ENCODE measurements around the gene CADM2. TPM values are rescaled to one million over a fixed set of nuclear protein-coding genes. Genes with fewer than 3 reads are reported as not detected.

The CADM2 gene
- total RNA-seq, 1 donor from 2014 or later, result 4.3 TPM

GRCh38 chr3:85050821-85051220, 92.0 kb downstream of the CADM2 start:
- no peak for DNase-seq
- Histone ChIP-seq H3K4me3 (no peak overlapping the region), H3K27me3 (ENCODE audit: low read depth) (no peaks in the 10 kb centered on the region), H3K4me1 (no peaks in the 10 kb centered on the region), H3K36me3 (no peaks in the 10 kb centered on the region), H3K27ac (replicated peaks) (no peak overlapping the region), H3K9me3 (replicated peaks) (no peaks in the 10 kb centered on the region)
- no peak for TF ChIP-seq CTCF (IDR thresholded peaks at IDR 0.05; ENCODE audit: borderline replicate concordance)
- intact Hi-C loops (cut with micrococcal nuclease), result no loop called here

- no peak for TF ChIP-seq CTCF (IDR thresholded peaks at IDR 0.05; ENCODE audit: borderline replicate concordance)
- intact Hi-C loops (cut with micrococcal nuclease), result no loop called here
- no peak for DNase-seq
- no peaks in the 10 kb centered on the region for H3K36me3 ChIP-seq
- no peak overlapping the region for H3K27ac ChIP-seq (replicated peaks)
- no peak overlapping the region for H3K4me3 ChIP-seq
- no peaks in the 10 kb centered on the region for H3K9me3 ChIP-seq (replicated peaks)
- H3K4me1 ChIP-seq, result no peaks in the 10 kb centered on the region
- H3K27me3 ChIP-seq (ENCODE audit: low read depth), result no peaks in the 10 kb centered on the region
Measured at GRCh38 chr3:85051786-85052185, 93.0 kb downstream of the CADM2 start.

GRCh38 chr3:85053626-85054025, 94.8 kb downstream of the CADM2 start:
- no peaks in the 10 kb centered on the region for H3K36me3 ChIP-seq
- no peaks in the 10 kb centered on the region for H3K9me3 ChIP-seq (replicated peaks)
- no peak for DNase-seq
- intact Hi-C loops (cut with micrococcal nuclease), result no loop called here
- no peak overlapping the region for H3K27ac ChIP-seq (replicated peaks)
- no peak overlapping the region for H3K4me3 ChIP-seq
- TF ChIP-seq CTCF (IDR thresholded peaks at IDR 0.05; ENCODE audit: borderline replicate concordance), result no peak
- H3K27me3 ChIP-seq (ENCODE audit: low read depth), result no peaks in the 10 kb centered on the region
- H3K4me1 ChIP-seq, result no peaks in the 10 kb centered on the region

GRCh38 chr3:85054579-85054978, 95.8 kb downstream of the CADM2 start:
- Histone ChIP-seq H3K36me3 (no peaks in the 10 kb centered on the region), H3K4me1 (no peaks in the 10 kb centered on the region), H3K4me3 (no peak overlapping the region), H3K27ac (replicated peaks) (no peak overlapping the region), H3K27me3 (ENCODE audit: low read depth) (no peaks in the 10 kb centered on the region), H3K9me3 (replicated peaks) (no peaks in the 10 kb centered on the region)
- no peak for DNase-seq
- TF ChIP-seq CTCF (IDR thresholded peaks at IDR 0.05; ENCODE audit: borderline replicate concordance), result no peak
- intact Hi-C loops (cut with micrococcal nuclease), result no loop called here

- Histone ChIP-seq H3K27me3 (ENCODE audit: low read depth) (no peaks in the 10 kb centered on the region), H3K4me3 (no peak overlapping the region), H3K27ac (replicated peaks) (no peak overlapping the region), H3K4me1 (no peaks in the 10 kb centered on the region), H3K36me3 (no peaks in the 10 kb centered on the region), H3K9me3 (replicated peaks) (no peaks in the 10 kb centered on the region)
- no peak for DNase-seq
- no peak for TF ChIP-seq CTCF (IDR thresholded peaks at IDR 0.05; ENCODE audit: borderline replicate concordance)
- intact Hi-C loops (cut with micrococcal nuclease), result no loop called here
Measured at GRCh38 chr3:85068911-85069310, 110.1 kb downstream of the CADM2 start.

GRCh38 chr3:85074003-85074402, 115.2 kb downstream of the CADM2 start:
- H3K9me3 ChIP-seq (replicated peaks), result no peaks in the 10 kb centered on the region
- no peak overlapping the region for H3K27ac ChIP-seq (replicated peaks)
- H3K36me3 ChIP-seq, result no peaks in the 10 kb centered on the region
- intact Hi-C loops (cut with micrococcal nuclease), result no loop called here
- no peaks in the 10 kb centered on the region for H3K27me3 ChIP-seq (ENCODE audit: low read depth)
- DNase-seq, result no peak
- no peaks in the 10 kb centered on the region for H3K4me1 ChIP-seq
- no peak for TF ChIP-seq CTCF (IDR thresholded peaks at IDR 0.05; ENCODE audit: borderline replicate concordance)
- no peak overlapping the region for H3K4me3 ChIP-seq
